Sigmoid colon (tissue), 3 donors: Measurements from ENCODE around the gene C5orf24.
"Not testable (repeated sequence)": the region's sequence is repeated elsewhere in the genome, so short reads cannot be mapped to it uniquely, and the experiment has no call there.

Experiments
- POLR2A ChIP-seq, 2 donors: fragments of 450-650 bp; IDR thresholded peaks; one replicate each; pipeline ENCODE4 v1.6.1; 2016; ENCODE audit warnings: antibody characterized with exemption in 2 of 2, mild to moderate bottlenecking in 2 of 2, moderate library complexity in 2 of 2
- TF ChIP-seq, protein P1 (sequence below), 4 experiments: fragments of 450-650 bp in 3 of 4; fragments of 200-600 bp in 1 of 4; IDR thresholded peaks; one replicate each; pipeline ENCODE4 v1.5.1; 2016 to 2019; ENCODE audit warnings: antibody characterized with exemption in 4 of 4, mild to moderate bottlenecking in 3 of 4, moderate library complexity in 2 of 4

DNA sequence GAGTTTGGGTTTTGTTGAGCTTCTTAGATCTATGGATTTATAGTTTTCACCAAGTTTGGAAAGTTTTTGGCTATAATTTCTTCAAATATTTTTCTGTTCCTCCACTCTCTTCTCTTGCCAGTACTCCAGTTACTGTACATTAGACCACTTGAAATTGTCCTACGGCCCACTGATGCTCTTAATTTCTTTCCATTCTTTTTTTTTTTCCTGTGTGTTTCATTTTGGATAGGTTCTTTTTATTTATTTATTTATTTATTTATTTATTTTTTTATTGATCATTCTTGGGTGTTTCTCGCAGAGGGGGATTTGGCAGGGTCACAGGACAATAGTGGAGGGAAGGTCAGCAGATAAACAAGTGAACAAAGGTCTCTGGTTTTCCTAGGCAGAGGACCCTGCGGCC, 35.2 kb downstream of the C5orf24 start:
- TF ChIP-seq, protein P1, sequence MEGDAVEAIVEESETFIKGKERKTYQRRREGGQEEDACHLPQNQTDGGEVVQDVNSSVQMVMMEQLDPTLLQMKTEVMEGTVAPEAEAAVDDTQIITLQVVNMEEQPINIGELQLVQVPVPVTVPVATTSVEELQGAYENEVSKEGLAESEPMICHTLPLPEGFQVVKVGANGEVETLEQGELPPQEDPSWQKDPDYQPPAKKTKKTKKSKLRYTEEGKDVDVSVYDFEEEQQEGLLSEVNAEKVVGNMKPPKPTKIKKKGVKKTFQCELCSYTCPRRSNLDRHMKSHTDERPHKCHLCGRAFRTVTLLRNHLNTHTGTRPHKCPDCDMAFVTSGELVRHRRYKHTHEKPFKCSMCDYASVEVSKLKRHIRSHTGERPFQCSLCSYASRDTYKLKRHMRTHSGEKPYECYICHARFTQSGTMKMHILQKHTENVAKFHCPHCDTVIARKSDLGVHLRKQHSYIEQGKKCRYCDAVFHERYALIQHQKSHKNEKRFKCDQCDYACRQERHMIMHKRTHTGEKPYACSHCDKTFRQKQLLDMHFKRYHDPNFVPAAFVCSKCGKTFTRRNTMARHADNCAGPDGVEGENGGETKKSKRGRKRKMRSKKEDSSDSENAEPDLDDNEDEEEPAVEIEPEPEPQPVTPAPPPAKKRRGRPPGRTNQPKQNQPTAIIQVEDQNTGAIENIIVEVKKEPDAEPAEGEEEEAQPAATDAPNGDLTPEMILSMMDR (IDR thresholded peaks at IDR 0.05): not testable (repeated sequence)
- TF ChIP-seq POLR2A (IDR thresholded peaks at IDR 0.05): not testable (repeated sequence)
